ENCODE data around the gene MAFG. TPM values are rescaled to one million over a fixed set of nuclear protein-coding genes. Genes with fewer than 3 reads are reported as not detected.

The MAFG gene
- total and polyA plus RNA-seq, 9 of the 15 experiments (the other 6 are each of a cell fraction or from before 2014, with no cell fraction given): 1.1 to 58.1 (median 24.9) TPM

GRCh38 chr17:81902653-81903414, 24.7 kb downstream of the MAFG start (continued):
- TF ChIP-seq HDAC2 (IDR thresholded peaks at IDR 0.05) (no peak), FOXO4 (CRISPR knock-in tag; IDR thresholded peaks at IDR 0.05) (no peak), CHAMP1 (IDR thresholded peaks at IDR 0.05) (no peak), PHF8 (IDR thresholded peaks at IDR 0.05; ENCODE audit: borderline replicate concordance, low read length) (no peak), STAT6 (CRISPR knock-in tag; IDR thresholded peaks at IDR 0.05) (no peak), ZEB2 (IDR thresholded peaks at IDR 0.05) (no peak), ZNF23 (CRISPR knock-in tag; IDR thresholded peaks at IDR 0.05) (no peak), RFX1 (IDR thresholded peaks at IDR 0.05) (no peak), FOXA3 (CRISPR knock-in tag; conservative IDR thresholded peaks at IDR 0.05 in 1 of 2, IDR thresholded peaks at IDR 0.05 in 1 of 2) (no peak), CGGBP1 (CRISPR knock-in tag; IDR thresholded peaks at IDR 0.05) (no peak), EP400 (IDR thresholded peaks at IDR 0.05) (no peak), CHD1 (IDR thresholded peaks at IDR 0.05; ENCODE audit: low read length) (no peak), ZNF316 (IDR thresholded peaks at IDR 0.05) (no peak), TAF9B (IDR thresholded peaks at IDR 0.05; ENCODE audit: partially characterized antibody) (no peak), SUPT5H (IDR thresholded peaks at IDR 0.05) (peak; percentile 36; the same call in 1 of the 2 replicates), POLR2AphosphoS2 (IDR thresholded peaks at IDR 0.05; ENCODE audit: low read length) (peak; percentile 29; the same call in 1 of the 2 replicates), MYNN (IDR thresholded peaks at IDR 0.05) (peak; percentile 47), MYNN (CRISPR knock-in tag; IDR thresholded peaks at IDR 0.05) (no peak), POLR2G (IDR thresholded peaks at IDR 0.05; ENCODE audit: low read depth, low read length) (peak; percentile 74), MAFF (IDR thresholded peaks at IDR 0.05; ENCODE audit: low read length) (no peak), ZBTB33 (CRISPR knock-in tag; IDR thresholded peaks at IDR 0.05) (peak; percentile 13; the same call in 1 of the 2 replicates)
